Ascending aorta (tissue), 2 donors: ENCODE measurements around the gene TANC1. TPM values are rescaled to one million over a fixed set of nuclear protein-coding genes. Genes with fewer than 3 reads are reported as not detected.

Experiments
- DNase-seq, 2 donors: peaks; one replicate each; pipeline ENCODE4 v3.0.0-alpha.2; 2019; ENCODE audit warnings: low spot score in 2 of 2
- H3K27ac ChIP-seq, 2 donors: fragments of 200-600 bp; sonication (generic); one replicate each; pipeline ENCODE4 v1.5.1; 2016 to 2017; ENCODE audit warnings: mild to moderate bottlenecking in 1 of 2
- H3K27me3 ChIP-seq: fragments of 200-600 bp; sonication (generic); one replicate; pipeline ENCODE4 v1.5.1; 2017
- H3K36me3 ChIP-seq, 2 donors: fragments of 200-600 bp; sonication (generic); one replicate each; pipeline ENCODE4 v1.5.1; 2016
- H3K4me1 ChIP-seq, 2 donors: fragments of 200-600 bp; sonication (generic); one replicate each; pipeline ENCODE4 v1.5.1; 2016 to 2017; ENCODE audit warnings: mild to moderate bottlenecking in 1 of 2
- H3K4me3 ChIP-seq, 2 donors: fragments of 200-600 bp; sonication (generic); one replicate each; pipeline ENCODE4 v1.5.1; 2016 to 2017; ENCODE audit warnings: mild to moderate bottlenecking in 1 of 2
- H3K9me3 ChIP-seq, 2 donors: fragments of 200-600 bp; sonication (generic); one replicate each; pipeline ENCODE4 v1.5.1; 2016
- CTCF ChIP-seq, 3 experiments: fragments of 200-600 bp in 2 of 3; fragments of 450-650 bp in 1 of 3; sonication (generic) in 2 of 3; IDR thresholded peaks; one replicate each; pipeline ENCODE4 v1.5.1; 2016 to 2019; ENCODE audit warnings: antibody characterized with exemption in 3 of 3, mild to moderate bottlenecking in 1 of 3, moderate library complexity in 1 of 3
- intact Hi-C: fragments of 100-400 bp; cut with DNase I; formaldehyde crosslinking; loops from one replicate; pipeline ENCODE4 v1.15.1; 2023
- total RNA-seq: library from RNA; depleted of rRNA; stranded (reverse); fragments of >200 nt; gene quantifications from one replicate; pipeline ENCODE4 v1.1.0, GENCODE V29; 2016

Gene TANC1
- total RNA-seq, 1 donor from 2014 or later: 45.4 TPM

- DNase-seq: no peak
- Histone ChIP-seq H3K4me1 (peaks cover 0 to 12% of the 10 kb centered on the region in 2 donors), H3K4me3 (no peak overlapping the region), H3K27me3 (no peaks in the 10 kb centered on the region), H3K9me3 (no peaks in the 10 kb centered on the region), H3K27ac (no peak overlapping the region), H3K36me3 (peaks cover 5 to 14% of the 10 kb centered on the region in 2 donors)
- intact Hi-C loops: no loop called here
- no peak for TF ChIP-seq CTCF (IDR thresholded peaks at IDR 0.05)
Measured at GRCh38 chr2:159147690-159148089, 179.2 kb downstream of the TANC1 start.

- intact Hi-C loops: no loop called here
- no peak for DNase-seq
- H3K4me3 ChIP-seq: no peak overlapping the region
- H3K36me3 ChIP-seq: peaks cover 5 to 21% of the 10 kb centered on the region in 2 donors
- no peak overlapping the region for H3K27ac ChIP-seq
- no peaks in the 10 kb centered on the region for H3K9me3 ChIP-seq
- peaks cover 0 to 13% of the 10 kb centered on the region in 2 donors for H3K4me1 ChIP-seq
- TF ChIP-seq CTCF (IDR thresholded peaks at IDR 0.05): no peak
- no peaks in the 10 kb centered on the region for H3K27me3 ChIP-seq
Measured at GRCh38 chr2:159148901-159149300, 180.5 kb downstream of the TANC1 start.

- no peak overlapping the region for H3K4me3 ChIP-seq
- H3K9me3 ChIP-seq: no peaks in the 10 kb centered on the region
- H3K4me1 ChIP-seq: peaks cover 0 to 20% of the 10 kb centered on the region in 2 donors
- intact Hi-C loops: no loop called here
- no peak for TF ChIP-seq CTCF (IDR thresholded peaks at IDR 0.05)
- no peak overlapping the region for H3K27ac ChIP-seq
- peaks cover 5 to 24% of the 10 kb centered on the region in 2 donors for H3K36me3 ChIP-seq
- no peak for DNase-seq
- H3K27me3 ChIP-seq: no peaks in the 10 kb centered on the region
Measured at GRCh38 chr2:159149747-159150146, 181.3 kb downstream of the TANC1 start.

DNA sequence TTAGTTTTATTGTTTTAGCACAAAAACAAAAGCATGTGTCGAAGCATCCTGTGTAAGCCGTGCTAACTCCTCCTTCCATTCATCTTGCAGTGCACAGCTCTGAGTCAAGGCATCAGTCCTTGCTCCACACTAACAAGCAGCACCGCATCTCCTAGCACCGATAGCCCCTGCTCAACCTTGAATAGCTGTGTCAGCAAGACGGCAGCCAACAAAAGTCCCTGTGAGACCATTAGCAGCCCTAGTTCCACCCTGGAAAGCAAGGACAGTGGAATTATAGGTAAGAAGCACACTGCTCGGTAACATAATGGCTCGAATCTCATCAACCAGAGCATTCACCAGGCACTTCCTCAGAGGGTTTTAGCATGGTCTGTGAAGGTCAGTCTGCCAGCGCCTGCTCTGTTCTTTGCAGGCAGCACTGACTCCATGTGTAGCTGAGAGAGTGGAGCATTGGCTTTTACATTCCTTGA, 181.9 kb downstream of the TANC1 start:
- intact Hi-C loops: no loop called here
- H3K9me3 ChIP-seq: no peaks in the 10 kb centered on the region
- peaks cover 5 to 24% of the 10 kb centered on the region in 2 donors for H3K36me3 ChIP-seq
- no peak overlapping the region for H3K4me3 ChIP-seq
- DNase-seq: no peak
- TF ChIP-seq CTCF (IDR thresholded peaks at IDR 0.05): no peak
- H3K4me1 ChIP-seq: peaks cover 0 to 21% of the 10 kb centered on the region in 2 donors
- no peak overlapping the region for H3K27ac ChIP-seq
- H3K27me3 ChIP-seq: no peaks in the 10 kb centered on the region

DNA sequence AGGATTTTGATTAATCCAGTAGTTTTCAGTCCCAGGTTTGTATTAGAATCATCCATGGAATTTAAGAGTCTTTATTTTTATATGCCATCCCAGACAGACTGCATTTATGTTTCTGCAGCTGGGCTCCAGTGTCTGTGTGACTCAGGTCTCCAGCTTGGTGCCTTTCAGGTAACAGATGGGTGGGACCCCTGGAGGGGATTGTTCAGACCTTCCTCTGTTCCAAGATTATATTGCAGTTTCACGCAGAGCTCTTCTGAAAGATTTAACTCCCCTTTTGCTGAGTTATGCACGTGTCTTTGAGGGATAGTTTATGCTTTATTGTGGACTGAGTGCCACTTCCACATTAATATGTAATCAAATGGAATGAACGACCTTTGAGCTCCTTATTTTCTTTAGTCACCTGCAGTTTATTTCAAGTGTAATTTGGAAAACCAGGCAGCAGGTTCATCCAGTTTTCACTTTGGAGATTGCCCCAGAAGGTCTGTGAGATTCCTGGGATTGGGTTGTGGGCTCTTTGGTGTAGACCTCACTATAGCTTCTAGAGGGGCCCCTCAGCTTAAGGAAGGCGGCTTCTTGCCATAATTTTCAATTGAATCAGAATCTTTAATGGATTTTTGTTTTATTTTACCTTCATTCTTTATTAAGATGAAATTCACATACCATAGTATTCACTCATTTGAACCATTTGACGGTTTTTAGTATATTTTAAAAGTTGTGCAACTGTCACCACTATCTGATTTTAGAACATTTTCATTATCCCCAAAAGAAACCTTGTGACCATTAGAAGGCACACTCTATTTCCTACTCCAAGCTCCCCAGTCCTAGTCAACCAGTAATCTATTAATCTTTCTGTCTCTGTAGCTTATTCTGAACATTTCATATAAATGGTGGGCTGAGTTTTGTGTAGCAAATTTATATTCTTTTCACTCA, 183.0 kb downstream of the TANC1 start:
- Histone ChIP-seq H3K36me3 (peaks cover 5 to 24% of the 10 kb centered on the region in 2 donors), H3K9me3 (no peaks in the 10 kb centered on the region), H3K4me1 (peaks cover 0 to 21% of the 10 kb centered on the region in 2 donors), H3K4me3 (no peak overlapping the region), H3K27ac (no peak overlapping the region), H3K27me3 (no peaks in the 10 kb centered on the region)
- TF ChIP-seq CTCF (IDR thresholded peaks at IDR 0.05): no peak
- no peak for DNase-seq
- intact Hi-C loops: no loop called here
